Keratinocyte (primary cell): ENCODE results near the gene DLL1. TPM values are rescaled to one million over a fixed set of nuclear protein-coding genes. Genes with fewer than 3 reads are reported as not detected.

ENCODE experiments used
- DNase-seq: peaks from one replicate; pipeline ENCODE4 v3.0.0-alpha.2; 2011; ENCODE audit warnings: low read depth, missing footprints, low spot score
- FAIRE-seq: peaks from 2 replicates; lab custom pipeline; 2011; peaks lifted over from hg19 to GRCh38; lab: Jason Lieb, UNC
- H2AFZ ChIP-seq: 2 replicates; pipeline ENCODE4 v1.6.0; 2012; ENCODE audit warnings: low read length, control low read depth, inconsistent platforms; ENCODE audit not compliant: control insufficient read depth
- H3K27ac ChIP-seq: 2 replicates; pipeline ENCODE4 v1.5.1; 2011; ENCODE audit warnings: low read length; ENCODE audit not compliant: control insufficient read depth, insufficient read depth
- H3K27me3 ChIP-seq: 3 replicates; pipeline ENCODE4 v1.6.0; 2011; ENCODE audit warnings: low read length; ENCODE audit not compliant: control insufficient read depth, insufficient read depth; ENCODE audit errors: extremely low read depth
- H3K36me3 ChIP-seq, 2 experiments: 2 replicates in 1 of 2; 3 replicates in 1 of 2; pipeline ENCODE4 v1.5.1; 2011; ENCODE audit warnings: low read length in 2 of 2, mild to moderate bottlenecking in 1 of 2; ENCODE audit not compliant: control insufficient read depth in 2 of 2, insufficient read depth in 2 of 2; ENCODE audit errors: extremely low read depth in 1 of 2
- H3K4me1 ChIP-seq: 3 replicates; pipeline ENCODE4 v1.5.1; 2011; ENCODE audit warnings: low read length; ENCODE audit not compliant: control insufficient read depth, insufficient read depth; ENCODE audit errors: extremely low read depth
- H3K4me2 ChIP-seq: 3 replicates; pipeline ENCODE4 v1.6.0; 2011; ENCODE audit warnings: low read depth, low read length; ENCODE audit not compliant: control insufficient read depth, insufficient read depth; ENCODE audit errors: extremely low read depth
- H3K4me3 ChIP-seq, 3 experiments: fragments of 200-600 bp in 1 of 3; sonication (generic) in 1 of 3; 2 replicates in 2 of 3; 3 replicates in 1 of 3; pipeline ENCODE4 v1.5.1; 2011 to 2016; ENCODE audit warnings: low read length in 3 of 3, mild to moderate bottlenecking in 3 of 3, control low read depth in 2 of 3, inconsistent platforms in 1 of 3, low read depth in 1 of 3, mixed read lengths in 1 of 3, mixed run types in 1 of 3, moderate library complexity in 1 of 3; ENCODE audit not compliant: control insufficient read depth in 2 of 3, insufficient read depth in 2 of 3; ENCODE audit errors: extremely low read depth in 1 of 3
- H3K79me2 ChIP-seq: 2 replicates; pipeline ENCODE4 v1.6.0; 2012; ENCODE audit warnings: low read length; ENCODE audit not compliant: control insufficient read depth, insufficient read depth
- H3K9ac ChIP-seq: 3 replicates; pipeline ENCODE4 v1.6.0; 2011; ENCODE audit warnings: low read length; ENCODE audit not compliant: control insufficient read depth, insufficient read depth; ENCODE audit errors: extremely low read depth
- H3K9me1 ChIP-seq: 3 replicates; pipeline ENCODE4 v1.6.0; 2011; ENCODE audit warnings: low read length; ENCODE audit not compliant: control insufficient read depth, insufficient read depth; ENCODE audit errors: extremely low read depth
- H3K9me3 ChIP-seq: 2 replicates; pipeline ENCODE4 v1.5.1; 2012; ENCODE audit warnings: low read depth, low read length; ENCODE audit not compliant: control insufficient read depth
- H4K20me1 ChIP-seq: 3 replicates; pipeline ENCODE4 v1.6.0; 2011; ENCODE audit warnings: low read length; ENCODE audit not compliant: control insufficient read depth, insufficient read depth; ENCODE audit errors: extremely low read depth
- EZH2 ChIP-seq: IDR thresholded peaks from one replicate; pipeline ENCODE4 v1.6.1; 2012; ENCODE audit warnings: inconsistent platforms, mild to moderate bottlenecking, low read length, moderate library complexity
- dilution Hi-C: fragments of 300-500 bp; cut with MboI; formaldehyde crosslinking; loops from one replicate; pipeline ENCODE4 v1.7.0; 2020; ENCODE audit warnings: low sequenced_read_pairs; ENCODE audit not compliant: extremely low pct_ligation_motif_present
- polyA plus RNA-seq, 5 experiments: library from polyadenylated mRNA; depleted of rRNA in 3 of 5; stranded (reverse) in 3 of 5; stranded (forward) in 1 of 5; unstranded in 1 of 5; fragments of >200 nt; gene quantifications; 1 replicate in 1 of 5; 2 replicates in 3 of 5; 3 replicates in 1 of 5; pipeline versions ENCODE4 v1.2.1 to v1.2.3, GENCODE V29; 2011 to 2012; ENCODE audit warnings: missing spikeins in 2 of 5, low read depth in 1 of 5, low replicate concordance in 1 of 5
- TF ChIP-seq, protein P1 (sequence below), 3 experiments: IDR thresholded peaks in 1 of 3; conservative IDR thresholded peaks in 1 of 3; optimal IDR thresholded peaks in 1 of 3; 2 replicates in 2 of 3; 3 replicates in 1 of 3; pipeline versions ENCODE3 to v1.5.1; 2011; ENCODE audit warnings: low read length in 3 of 3, mild to moderate bottlenecking in 3 of 3, moderate library complexity in 2 of 3, control low read depth in 1 of 3, inconsistent platforms in 1 of 3; ENCODE audit not compliant: insufficient read depth in 2 of 3; ENCODE audit errors: extremely low read depth in 1 of 3

The DLL1 gene
- polyA plus RNA-seq, 1 donor (not counting 4 experiments of a cell fraction or from before 2014, with no cell fraction given) = 8.2 TPM

GRCh38 chr6:170281331-170282292, 9.3 kb downstream of the DLL1 start:
- FAIRE-seq (no peak), DNase-seq (no peak)
- Histone ChIP-seq H3K4me2 (no peak overlapping the region), H3K27ac (no peak overlapping the region), H3K9me1 (no peaks in the 10 kb centered on the region), H4K20me1 (no peaks in the 10 kb centered on the region), H3K4me3 (no peak overlapping the region), H3K36me3 (peaks cover 19 to 28% of the 10 kb centered on the region in 2 experiments), H3K9me3 (no peaks in the 10 kb centered on the region), H3K27me3 (no peaks in the 10 kb centered on the region), H2AFZ (no peak overlapping the region), H3K79me2 (peaks cover 3% of the 10 kb centered on the region), H3K9ac (no peak overlapping the region), H3K4me1 (peaks cover 7% of the 10 kb centered on the region)
- TF ChIP-seq, protein P1, sequence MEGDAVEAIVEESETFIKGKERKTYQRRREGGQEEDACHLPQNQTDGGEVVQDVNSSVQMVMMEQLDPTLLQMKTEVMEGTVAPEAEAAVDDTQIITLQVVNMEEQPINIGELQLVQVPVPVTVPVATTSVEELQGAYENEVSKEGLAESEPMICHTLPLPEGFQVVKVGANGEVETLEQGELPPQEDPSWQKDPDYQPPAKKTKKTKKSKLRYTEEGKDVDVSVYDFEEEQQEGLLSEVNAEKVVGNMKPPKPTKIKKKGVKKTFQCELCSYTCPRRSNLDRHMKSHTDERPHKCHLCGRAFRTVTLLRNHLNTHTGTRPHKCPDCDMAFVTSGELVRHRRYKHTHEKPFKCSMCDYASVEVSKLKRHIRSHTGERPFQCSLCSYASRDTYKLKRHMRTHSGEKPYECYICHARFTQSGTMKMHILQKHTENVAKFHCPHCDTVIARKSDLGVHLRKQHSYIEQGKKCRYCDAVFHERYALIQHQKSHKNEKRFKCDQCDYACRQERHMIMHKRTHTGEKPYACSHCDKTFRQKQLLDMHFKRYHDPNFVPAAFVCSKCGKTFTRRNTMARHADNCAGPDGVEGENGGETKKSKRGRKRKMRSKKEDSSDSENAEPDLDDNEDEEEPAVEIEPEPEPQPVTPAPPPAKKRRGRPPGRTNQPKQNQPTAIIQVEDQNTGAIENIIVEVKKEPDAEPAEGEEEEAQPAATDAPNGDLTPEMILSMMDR (optimal IDR thresholded peaks at IDR 0.05 in 1 of 3, IDR thresholded peaks at IDR 0.05 in 1 of 3, conservative IDR thresholded peaks at IDR 0.05 in 1 of 3; ENCODE audit: extremely low read depth in 1 of 3, insufficient read depth in 2 of 3, low read length in 3 of 3) = no peak
- no peak for TF ChIP-seq EZH2
- dilution Hi-C loops = no loop called here

- no peak for FAIRE-seq
- no peak overlapping the region for H3K4me3 ChIP-seq
Measured at GRCh38 chr6:170280689-170281045, 10.2 kb downstream of the DLL1 start.

More at GRCh38 chr6:170280689-170281045, 10.2 kb downstream of the DLL1 start:
- TF ChIP-seq, protein P1 (optimal IDR thresholded peaks at IDR 0.05 in 1 of 3, IDR thresholded peaks at IDR 0.05 in 1 of 3, conservative IDR thresholded peaks at IDR 0.05 in 1 of 3; ENCODE audit: extremely low read depth in 1 of 3, insufficient read depth in 2 of 3, low read length in 3 of 3) = no peak
- TF ChIP-seq EZH2 = no peak
- Histone ChIP-seq H3K27me3 (no peaks in the 10 kb centered on the region), H3K9me1 (no peaks in the 10 kb centered on the region), H3K4me2 (peak overlapping the region; percentile 52), H3K79me2 (no peaks in the 10 kb centered on the region), H3K9me3 (no peaks in the 10 kb centered on the region), H3K36me3 (peaks cover 19 to 25% of the 10 kb centered on the region in 2 experiments), H2AFZ (no peak overlapping the region), H3K27ac (no peak overlapping the region), H3K4me1 (peaks cover 4% of the 10 kb centered on the region), H4K20me1 (no peaks in the 10 kb centered on the region), H3K9ac (no peak overlapping the region)
- dilution Hi-C loops = no loop called here
- no peak for DNase-seq
